NCI-H460 (cell line): Measurements from ENCODE around the gene MRNIP. TPM values are rescaled to one million over a fixed set of nuclear protein-coding genes. Genes with fewer than 3 reads are reported as not detected.

ENCODE experiments used
- DNase-seq: peaks from one replicate; pipeline ENCODE4 v3.0.0-alpha.2; 2016; ENCODE audit warnings: low read depth; ENCODE audit errors: extremely low read depth
- polyA plus RNA-seq: library from polyadenylated mRNA; depleted of rRNA; stranded (reverse); fragments of >200 nt; gene quantifications from 2 replicates; pipeline ENCODE4 v1.2.3, GENCODE V29; 2014; cell fraction: nucleus; rRNA removed
- total RNA-seq: library from RNA; depleted of rRNA; stranded (reverse); fragments of >200 nt; shearing (Covaris generic); gene quantifications from 2 replicates; pipeline ENCODE4 v1.2.3, GENCODE V29; 2014; rRNA removed

The MRNIP gene, protein sequence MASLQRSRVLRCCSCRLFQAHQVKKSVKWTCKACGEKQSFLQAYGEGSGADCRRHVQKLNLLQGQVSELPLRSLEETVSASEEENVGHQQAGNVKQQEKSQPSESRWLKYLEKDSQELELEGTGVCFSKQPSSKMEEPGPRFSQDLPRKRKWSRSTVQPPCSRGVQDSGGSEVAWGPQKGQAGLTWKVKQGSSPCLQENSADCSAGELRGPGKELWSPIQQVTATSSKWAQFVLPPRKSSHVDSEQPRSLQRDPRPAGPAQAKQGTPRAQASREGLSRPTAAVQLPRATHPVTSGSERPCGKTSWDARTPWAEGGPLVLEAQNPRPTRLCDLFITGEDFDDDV
- 13.6 and 21.5 TPM in 2 replicates for total RNA-seq
- 125 and 133 TPM in 2 replicates for polyA plus RNA-seq

DNA sequence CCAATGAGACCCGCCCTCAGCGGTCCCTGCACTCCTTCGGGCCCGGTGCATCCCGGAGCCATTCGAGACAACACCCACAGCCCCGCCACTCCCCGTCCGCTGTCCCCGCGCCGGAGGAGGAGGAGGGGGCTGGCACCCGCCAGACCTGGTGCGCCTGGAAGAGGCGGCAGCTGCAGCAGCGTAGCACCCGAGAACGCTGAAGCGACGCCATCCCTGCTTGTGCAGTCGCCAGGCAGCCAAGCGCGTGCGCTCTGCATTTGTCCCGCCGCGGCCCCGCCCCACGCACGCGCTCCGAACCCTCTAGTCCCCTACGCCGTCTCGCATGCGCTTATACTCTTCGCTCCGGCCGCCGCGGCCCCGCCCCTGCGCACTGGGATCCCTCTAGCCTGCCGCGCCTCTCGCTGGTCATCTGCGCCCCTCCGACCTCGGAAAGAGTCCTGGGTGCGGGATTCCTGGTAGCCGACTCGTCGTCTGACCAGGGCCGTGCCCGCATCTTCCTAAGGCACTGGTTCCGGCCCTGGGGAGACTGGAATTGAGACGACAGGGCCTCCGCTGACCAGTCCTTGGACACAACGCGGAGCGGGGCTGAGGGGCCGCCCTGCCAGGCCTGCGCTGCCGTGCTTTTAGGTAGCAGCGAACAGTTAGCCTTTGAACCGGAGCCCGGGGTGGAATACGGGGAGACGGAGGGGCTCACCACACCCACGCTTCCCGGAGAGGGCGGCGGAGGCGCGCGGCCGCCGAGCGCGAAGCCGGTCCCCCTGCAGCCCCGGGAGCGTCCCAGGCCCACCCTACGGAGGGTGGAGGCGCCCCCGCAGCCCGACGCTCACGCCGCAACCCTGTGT, at the start of gene MRNIP:
TSS of gene MRNIP (minus strand) at position 232 of the 842 bp plus-strand sequence. CDS start at position 211, 21 bp downstream.
- peak; percentile 94 for DNase-seq

DNA sequence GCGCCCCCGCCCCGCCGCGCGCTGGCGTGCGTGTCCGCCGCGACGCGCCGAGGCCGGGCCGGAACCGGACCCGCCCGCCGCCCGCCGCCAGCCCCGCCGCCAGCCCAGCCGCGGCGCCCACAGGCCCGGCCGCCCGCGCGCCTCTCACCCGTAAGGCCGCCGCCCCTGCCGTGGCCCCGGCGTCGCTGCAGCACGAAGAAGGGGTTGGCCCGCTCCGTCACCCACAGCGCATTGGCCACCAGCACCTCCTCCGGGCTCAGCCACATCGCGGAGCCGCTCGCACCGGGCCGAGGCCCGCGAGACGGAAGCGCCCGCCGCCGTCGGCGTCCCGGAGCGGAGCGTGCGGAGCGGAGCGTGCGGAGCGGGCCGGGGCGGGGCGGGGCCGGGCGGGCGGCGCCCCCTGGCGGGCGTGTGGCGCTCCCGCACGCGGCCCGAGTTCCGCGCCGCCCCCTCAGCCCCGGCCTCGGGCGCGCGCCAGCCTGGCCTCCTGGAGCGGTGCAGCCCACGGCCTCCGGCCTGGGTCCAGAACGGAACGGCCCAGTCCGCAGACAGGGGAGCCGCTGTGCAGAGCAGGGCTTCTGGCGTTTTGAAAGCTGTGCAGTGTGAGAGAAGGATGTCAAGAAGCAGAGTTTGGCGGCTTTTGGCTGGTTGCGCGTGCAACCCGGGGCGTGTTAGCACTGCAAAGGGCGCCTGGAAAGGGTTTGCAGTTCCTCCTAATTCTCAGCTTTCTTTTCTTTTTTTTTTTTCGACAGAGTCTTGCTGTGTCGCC, 49.1 kb upstream of the MRNIP start, which contains the start of gene TBC1D9B:
TSS of gene TBC1D9B (minus strand) at position 342 of the 769 bp plus-strand sequence. CDS start at position 266, 76 bp downstream.
- DNase-seq = peak; percentile 58

DNA sequence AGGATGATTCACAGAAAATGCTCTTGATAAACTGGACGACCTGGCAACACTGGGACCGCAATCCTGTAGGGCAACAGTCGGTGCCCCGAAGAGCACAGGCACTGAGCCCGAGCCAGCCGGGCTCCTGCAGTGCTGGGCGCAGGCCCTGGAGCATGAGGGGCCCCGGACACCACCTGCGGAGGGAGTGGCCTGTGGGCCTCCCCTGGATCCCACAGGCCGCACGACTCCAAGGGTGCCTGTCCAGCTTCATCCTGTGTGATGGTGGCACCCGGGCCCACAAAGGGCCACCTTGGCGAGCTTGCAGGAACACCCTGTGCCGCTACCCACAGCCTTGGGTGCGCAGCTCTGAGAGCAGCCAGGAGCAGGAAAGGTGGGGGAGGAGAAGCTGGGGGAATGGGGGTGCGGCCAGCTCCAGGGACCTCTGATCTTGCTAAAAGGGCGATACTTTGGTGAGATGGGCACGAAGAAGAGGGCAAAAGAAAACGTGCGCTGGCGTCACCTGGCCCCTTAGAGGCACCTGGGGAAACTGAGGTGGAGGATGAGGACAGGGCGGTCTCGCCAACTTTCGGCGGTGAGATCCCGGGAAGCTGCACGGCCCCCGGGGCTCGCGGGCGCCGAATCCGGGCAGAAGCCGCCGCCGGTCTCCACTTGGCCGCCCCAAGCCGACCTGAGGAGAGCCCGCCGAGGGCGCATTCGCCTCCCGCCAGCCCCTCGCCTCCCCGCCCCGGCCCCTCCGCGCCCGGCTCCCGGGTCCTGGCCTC, 48.4 kb upstream of the MRNIP start:
- no peak for DNase-seq

DNA sequence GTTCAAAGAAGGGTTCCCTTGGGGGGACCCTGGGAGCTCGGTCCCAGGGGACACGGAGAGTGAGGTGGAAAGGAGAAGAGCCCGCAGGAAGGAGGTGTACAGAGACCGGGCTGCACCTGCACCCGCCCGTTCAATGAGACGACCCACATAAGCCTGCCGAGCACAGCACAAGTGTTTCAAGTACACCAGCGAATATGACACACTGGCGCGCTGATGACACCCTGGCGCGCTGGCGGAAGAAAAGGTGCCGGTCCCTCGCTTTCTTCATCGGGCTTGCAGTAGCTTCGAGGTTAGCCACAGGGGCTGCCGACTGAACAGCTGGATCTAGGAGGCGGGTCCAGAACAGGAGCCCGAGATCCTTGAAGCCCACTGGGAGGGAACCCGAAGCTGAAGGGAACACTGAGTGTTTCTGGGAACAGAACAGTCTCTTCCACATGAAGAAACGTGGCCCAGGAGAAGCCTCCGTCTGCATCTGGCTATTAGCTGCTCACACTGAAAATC, 47.7 kb upstream of the MRNIP start:
- no peak for DNase-seq

DNA sequence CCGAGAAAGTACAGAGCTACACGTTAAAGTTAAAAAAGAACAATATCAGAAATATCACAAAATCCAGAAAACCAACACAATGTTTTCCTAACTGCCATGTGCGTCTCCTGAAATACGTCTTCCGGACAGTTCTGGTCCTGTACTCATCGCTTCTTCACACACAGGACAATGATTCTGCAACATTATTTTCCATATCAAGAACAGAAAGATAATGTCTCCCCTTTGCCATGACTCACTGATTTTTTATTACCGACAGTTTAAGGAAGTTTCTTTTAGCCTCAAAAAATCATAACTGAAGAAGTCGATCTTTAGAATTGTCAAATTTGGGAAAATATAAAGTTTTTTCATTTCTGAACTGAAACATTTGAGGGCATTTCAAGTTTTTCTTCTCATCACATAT, 46.5 kb upstream of the MRNIP start:
- no peak for DNase-seq

DNA sequence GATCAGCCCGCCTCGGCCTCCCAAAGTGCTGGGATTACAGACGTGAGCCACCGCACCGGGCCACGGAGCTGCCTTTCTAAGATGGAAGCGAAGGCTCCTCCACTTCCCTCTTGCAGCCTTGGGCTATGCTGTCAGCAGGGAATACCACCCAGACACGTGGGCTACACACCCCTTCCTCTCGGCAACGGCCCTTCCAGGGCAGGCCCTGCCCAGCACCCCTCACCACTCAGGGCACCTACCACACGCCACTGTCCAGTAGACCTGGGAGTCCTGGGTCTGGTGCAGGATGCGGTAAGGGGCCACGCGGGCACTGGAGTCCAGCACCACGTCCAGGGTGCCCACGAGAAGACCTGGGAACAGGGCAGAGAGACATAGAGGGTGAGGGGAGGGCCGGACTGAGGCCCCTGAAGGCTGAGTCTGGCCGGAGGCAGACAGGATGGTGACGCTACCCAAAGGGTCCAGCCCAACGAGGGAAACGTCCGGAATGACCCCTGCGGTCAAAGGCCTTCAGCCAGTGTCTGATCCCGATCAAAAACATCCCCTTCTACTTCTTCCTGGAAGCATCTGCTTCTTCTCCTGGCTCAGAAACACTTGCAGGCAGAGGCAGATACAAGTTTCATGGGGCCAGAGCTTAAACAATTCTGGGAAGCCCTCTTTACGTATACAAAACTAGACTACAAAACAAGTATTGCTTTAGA, 46.0 kb upstream of the MRNIP start:
- DNase-seq = no peak

DNA sequence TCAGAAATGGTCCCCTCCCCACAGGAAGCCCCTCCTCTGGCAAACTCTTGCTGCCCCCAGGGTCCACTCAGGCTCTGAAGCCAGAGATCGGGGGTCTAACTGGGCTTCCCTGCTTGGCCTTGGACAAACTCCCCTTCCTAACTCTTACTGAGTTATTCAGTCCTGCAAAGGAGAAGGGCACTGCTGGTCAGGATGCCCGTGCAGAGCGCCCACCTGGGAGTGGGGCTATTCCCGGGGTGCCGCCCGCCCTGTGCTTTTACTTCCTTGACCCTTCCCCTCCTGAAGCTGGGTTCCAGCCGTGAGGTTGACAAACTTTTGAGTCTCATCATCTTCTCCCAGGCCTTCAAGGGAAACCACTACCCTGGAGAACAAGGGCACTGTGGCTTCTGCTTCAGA, 44.1 kb upstream of the MRNIP start:
- no peak for DNase-seq

DNA sequence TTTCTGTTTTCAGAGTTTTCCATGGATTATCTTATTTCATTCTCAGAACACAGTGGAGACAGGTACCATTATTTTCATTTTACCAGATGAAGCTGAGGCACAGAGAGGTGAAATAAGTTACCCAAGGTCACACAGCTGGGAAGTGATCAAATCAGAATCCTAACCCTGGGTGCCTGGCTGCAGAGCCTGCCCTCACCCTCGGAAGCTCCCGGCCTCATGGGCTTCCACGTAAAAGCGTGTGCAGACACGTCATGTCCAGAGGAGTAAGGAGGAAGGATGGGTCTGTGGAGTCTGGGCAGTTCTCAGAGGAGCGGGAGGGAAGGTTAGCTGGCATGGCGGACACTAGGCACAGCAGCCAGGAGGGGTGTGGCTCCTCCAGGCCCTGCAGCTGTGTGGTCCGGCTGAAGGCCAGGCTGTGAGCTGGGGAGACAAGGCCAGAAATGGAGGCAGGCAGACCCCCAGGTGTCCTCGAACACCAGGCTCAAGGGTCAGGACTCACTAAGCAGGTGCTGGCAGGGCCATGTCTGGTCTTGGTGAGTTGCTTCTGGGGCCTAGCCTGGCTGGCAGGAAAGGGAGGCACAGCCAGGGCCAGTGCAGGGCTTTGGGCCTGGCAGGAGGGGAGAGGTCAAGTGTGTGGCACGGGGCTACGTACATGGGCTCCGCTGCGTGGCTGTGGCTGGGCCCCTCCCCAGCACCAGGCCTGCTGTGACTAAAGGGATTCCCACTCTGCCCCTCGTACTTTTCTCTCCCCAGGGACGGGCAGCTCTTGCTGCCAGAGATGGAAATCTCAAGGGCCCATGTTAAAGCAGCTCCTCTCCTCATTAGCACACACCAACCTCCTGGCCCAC, 43.5 kb upstream of the MRNIP start:
- no peak for DNase-seq

DNA sequence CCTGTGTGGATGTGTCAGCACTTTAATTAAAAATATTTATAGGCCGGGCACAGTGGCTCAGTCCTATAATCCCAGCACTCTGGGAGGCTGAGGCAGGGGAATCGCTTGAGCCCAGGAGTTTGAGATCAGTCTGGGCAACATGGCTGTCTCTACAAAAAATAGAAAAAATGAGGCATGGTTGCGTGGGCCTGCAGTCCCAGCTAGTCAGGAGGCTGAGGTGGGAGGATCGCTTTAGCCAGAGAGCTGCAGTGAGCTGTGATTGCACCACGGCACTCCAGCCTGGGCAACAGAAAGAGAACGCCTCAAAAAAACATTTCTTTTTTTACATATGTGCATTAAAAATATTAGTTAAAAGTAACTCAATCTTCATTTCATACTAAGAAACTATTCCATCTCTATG, 42.8 kb upstream of the MRNIP start:
- no peak for DNase-seq

DNA sequence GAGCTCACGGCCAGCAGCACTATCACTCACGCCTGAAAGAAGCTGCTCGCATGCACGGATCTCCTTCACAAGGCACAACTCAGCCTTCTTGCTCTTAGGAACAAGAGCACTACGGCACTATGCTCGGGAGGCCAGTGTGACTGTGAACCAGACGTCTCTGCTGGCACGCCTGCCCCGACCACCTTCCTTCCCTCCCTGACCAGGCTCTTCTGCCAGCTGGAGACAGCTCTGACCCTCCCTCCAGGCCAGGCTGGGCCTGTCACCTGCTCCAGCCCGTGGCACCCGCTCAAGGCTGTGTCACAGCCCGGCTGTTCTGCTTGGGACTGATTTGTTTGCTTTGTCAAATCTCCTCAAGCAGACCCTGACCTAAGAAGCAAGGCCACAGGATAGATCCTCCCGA, 42.1 kb upstream of the MRNIP start:
- DNase-seq = no peak

DNA sequence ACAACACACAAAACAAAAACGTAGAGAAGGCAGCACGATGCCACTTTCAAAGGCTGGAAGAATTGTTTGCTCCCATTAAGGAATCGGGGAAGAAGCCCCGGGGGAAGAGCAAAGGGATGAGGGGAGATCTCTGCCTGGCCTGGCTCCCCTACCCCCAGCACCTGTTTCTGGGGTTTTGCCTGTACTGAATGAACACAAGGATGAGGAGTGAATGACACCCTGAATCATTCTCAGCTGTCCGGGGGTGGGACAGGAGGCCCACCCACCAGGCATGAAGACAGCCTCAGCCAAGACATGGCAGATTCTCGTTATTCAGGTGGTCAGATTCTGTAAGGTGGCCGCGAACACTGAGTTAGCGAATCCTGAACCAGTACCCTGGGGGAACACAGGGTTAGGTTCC, 41.6 kb upstream of the MRNIP start:
- DNase-seq = no peak

DNA sequence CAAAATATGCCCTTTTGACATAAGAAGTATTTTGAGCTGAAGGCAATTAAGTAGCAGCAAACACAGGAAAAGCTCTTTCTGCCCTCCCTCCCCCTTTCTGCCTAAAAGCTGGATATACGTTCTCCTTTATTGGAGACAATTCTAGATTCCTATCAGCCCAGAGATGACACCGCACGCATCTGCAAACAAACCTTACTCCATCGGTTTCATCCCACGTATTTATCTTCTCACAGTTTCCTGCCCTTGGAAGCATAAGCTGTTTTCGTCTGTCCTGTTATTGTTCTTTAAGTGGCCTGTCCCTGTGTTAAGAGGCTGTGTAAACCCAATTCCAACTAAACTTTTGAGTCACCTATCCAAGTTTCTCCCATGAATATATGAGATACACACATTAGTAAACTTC, 37.2 kb upstream of the MRNIP start:
- DNase-seq = no peak

DNA sequence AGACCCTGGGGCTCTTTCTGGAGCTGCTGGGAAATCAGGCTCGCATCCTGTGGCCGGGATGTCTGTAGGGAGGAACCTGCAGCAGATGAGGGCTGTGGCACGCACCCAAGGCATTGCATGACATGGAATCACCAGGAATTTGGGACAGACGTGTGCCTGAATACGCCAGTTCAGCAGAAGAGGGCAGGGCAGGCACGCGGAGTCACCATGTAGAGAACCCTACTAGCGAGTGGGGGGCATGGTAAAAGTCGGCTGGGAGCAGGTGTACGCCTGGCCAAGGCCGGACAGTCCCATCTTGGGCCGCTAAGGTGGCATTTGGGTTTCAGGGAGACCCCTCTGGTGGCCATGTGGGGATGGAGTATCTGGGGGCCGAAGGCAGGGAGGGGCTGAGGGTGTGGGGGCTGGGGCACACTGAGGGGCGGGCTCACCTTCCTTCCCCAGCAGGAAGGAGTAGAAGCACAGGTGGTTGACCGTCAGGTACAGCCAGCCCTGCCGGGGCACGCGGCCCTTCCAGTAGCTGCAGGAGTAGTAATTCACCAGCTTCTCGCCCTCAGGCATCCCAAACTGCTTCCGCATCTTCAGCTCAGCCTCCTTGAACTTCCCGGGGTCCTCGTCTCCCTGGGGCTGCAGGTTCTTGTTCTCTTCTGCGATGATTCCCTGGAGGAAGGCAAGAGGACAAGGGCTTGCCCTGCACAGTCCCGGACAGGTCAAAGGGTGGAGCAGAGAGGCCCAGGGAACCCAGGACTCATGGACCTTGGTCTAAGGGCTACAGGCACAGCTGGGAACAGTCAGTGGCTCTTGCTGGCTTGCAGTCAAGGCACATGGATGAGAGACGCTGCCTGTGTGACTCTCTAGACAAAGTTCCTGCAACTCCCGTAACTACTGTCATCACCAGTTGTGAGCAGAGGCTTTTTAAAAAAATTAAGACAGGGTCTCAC, 35.6 kb upstream of the MRNIP start:
- no peak for DNase-seq

DNA sequence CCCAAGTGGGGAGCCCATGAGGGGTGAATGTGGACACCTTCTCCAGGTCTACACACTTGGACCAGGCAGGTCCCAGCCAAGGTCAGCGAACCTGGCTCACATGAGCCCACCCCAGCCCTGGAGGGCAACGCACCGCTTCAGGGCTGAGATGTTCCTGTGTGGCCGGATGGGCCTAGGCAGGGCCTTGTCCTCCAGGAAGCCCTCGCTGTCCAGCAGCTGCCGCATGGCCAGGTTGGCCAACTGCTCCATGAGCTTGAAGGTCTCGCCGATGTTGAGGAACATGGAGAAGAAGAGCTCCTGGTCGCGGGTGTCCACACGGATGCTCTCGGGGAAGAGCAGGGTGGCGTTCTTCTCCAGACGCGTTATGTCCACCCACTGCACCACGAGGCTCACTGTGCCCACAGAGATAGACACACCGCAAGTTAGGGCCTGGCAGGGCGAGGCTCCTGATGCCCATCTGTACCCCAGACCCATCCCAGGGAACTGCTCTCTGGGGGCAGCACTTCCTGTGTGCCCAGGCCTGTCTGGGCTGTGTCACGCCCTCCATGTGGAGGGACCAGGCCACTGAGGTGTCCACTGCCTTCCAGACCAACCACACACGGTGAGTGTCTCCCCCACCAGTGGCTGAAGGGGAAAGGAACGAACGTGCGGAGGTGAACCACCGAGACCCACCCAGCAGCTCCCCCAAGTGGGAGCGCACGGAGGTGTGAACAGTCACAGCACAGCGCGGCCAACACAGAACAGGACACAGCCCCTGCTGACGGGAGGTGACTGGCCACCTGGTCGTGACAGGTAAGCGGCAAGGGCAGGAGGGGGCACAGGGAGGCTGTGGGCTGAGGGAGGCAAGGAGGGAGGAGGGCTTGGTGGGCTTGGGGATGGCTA, 34.7 kb upstream of the MRNIP start:
- DNase-seq = no peak

DNA sequence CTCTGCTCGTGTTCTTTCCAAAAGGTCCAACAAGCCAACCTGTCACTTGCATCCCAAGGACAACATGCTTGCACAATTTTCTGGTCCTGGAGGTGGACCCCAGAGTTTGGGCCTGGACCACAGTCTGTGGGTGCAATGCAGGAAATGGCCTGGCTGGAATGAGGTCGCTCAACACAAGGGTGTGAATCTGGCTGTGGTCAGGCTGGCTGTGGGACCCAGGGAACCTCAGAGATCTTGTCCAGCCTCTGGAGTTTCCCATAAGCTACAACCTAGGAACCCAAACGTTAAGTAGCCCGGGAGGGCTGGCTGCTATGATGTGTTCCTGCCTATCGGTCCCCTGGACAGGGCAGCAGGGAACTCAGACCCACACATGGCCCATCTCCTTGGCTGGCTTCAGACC, 33.6 kb upstream of the MRNIP start:
- DNase-seq = no peak
